AG10803 (cell line): ENCODE results near the gene RAD18.

Experiments used
- DNase-seq: peaks from one replicate; pipeline ENCODE4 v3.0.0; 2010; ENCODE audit warnings: low read depth
- H3K4me3 ChIP-seq: 2 replicates; pipeline ENCODE4 v1.5.1; 2011; ENCODE audit warnings: mild to moderate bottlenecking, low read length, control low read depth
- TF ChIP-seq, protein P1 (sequence below): conservative IDR thresholded peaks from 2 replicates; pipeline ENCODE4 v1.5.1; 2011; ENCODE audit warnings: mild to moderate bottlenecking, low read length, control low read depth, inconsistent platforms

The RAD18 gene

GRCh38 chr3:8967553-8967952, 4.3 kb upstream of the RAD18 start:
- DNase-seq = no peak
- TF ChIP-seq, protein P1, sequence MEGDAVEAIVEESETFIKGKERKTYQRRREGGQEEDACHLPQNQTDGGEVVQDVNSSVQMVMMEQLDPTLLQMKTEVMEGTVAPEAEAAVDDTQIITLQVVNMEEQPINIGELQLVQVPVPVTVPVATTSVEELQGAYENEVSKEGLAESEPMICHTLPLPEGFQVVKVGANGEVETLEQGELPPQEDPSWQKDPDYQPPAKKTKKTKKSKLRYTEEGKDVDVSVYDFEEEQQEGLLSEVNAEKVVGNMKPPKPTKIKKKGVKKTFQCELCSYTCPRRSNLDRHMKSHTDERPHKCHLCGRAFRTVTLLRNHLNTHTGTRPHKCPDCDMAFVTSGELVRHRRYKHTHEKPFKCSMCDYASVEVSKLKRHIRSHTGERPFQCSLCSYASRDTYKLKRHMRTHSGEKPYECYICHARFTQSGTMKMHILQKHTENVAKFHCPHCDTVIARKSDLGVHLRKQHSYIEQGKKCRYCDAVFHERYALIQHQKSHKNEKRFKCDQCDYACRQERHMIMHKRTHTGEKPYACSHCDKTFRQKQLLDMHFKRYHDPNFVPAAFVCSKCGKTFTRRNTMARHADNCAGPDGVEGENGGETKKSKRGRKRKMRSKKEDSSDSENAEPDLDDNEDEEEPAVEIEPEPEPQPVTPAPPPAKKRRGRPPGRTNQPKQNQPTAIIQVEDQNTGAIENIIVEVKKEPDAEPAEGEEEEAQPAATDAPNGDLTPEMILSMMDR = no peak
- no peak overlapping the region for H3K4me3 ChIP-seq

- H3K4me3 ChIP-seq = no peak overlapping the region
- TF ChIP-seq, protein P1 = no peak
- no peak for DNase-seq
Measured at GRCh38 chr3:8966820-8967348, 3.6 kb upstream of the RAD18 start.

DNA sequence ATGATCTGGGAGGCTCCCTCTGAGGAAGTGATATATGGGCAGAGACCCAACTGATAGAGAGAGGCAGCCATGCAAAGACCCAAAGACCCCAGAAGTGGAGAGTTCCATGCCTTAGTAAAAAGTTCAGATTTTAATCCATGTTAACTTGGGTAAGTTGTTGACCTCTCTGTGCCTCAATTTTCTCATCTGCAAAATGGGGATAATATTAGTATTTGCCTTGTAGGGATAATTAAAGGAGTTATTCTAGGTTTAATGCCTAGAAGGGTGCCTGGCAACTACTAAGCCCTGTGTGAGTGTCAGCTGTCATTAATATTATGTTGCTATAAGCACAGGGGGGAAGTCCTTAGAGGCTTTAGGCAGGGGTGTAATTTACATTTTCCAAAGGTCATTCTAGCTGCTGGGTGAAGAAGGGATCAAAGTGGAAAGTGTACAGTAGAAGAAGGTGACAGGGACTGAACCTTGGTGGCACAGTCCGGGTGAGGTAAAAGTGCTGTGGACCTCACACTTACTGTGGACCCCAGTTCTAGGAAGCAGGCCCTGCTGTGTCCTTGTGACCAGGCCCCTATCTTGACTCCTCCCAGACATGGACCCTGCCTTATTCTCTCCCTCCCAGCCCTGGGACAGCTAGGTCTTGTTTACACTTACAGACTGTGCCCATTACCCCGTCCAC, 3.0 kb upstream of the RAD18 start:
- no peak overlapping the region for H3K4me3 ChIP-seq
- DNase-seq = no peak
- TF ChIP-seq, protein P1 = no peak

DNA sequence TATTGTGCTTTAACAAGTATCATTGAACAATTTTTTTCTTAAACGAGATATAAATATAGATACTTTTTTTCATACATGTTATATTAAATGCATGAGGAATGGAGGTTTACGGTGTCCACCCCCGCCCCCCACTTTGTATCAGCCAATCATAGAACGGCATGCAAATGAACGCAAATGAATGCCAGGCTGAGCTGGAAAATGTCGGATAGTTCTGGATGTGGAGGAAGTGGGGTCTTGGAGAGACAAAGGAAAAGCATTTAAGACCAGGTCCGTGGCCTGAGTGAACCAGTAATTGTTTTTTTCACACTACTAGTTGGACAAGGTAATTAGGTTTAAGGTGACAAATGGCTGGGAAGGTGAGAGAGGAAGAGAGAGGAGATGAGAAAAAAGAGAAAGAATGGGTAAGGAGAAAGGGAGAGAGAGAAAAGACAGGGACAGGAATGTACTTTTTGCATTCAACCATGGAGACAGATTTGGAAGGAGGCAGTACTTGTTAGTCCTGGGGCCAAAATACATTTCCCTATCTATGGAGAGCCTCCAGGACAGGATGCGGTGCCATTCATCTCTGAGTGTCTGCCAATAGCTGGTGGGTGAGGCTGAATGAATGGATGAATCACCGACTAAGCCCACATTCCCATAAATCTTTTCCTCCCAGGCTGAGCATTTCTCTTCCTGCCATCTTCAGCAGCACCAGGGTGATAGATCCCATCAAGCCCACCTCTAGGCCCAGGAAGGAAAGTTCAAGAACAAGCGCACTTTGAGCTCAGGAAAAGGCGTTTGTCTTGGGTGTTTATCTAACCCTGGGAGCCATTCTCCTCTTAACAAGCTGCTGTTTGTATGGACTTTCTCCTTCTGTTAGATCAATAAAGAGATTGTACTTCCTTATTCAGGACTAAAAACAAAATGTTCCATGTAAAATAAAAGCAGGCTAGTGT, 1.4 kb upstream of the RAD18 start:
- H3K4me3 ChIP-seq = no peak overlapping the region
- peak; percentile 77 for DNase-seq
- TF ChIP-seq, protein P1 = no peak

DNA sequence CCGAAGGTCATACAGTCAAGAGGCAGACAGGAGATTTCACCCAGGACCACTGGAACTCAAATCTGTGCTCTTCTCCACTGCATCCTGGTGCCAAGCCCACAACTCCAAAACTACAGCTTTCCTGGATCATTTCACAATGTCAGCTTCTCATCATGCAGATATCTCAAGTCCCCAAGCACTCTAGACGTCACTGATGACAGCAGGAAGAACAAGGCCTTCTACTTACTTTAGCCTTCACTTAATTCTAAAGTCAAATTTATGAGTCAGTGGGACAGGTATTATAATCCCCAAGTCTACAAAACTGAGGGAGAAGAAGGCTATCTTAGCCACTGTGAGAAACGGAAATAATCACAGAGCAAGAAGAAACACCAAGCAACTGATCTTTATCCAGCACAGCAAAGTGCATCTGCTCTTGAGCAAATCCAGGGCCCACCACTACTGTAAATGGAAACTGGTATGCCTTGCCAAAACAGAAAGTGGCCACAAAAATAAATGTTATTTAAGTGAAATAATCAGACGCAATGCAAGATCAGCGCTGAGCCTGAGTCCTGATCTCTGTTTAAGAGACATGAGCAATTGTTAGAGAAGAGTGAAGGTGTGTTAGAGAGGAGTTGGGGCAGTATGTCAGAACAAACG, 928 bp downstream of the RAD18 start:
- DNase-seq = no peak
- TF ChIP-seq, protein P1 = no peak
- H3K4me3 ChIP-seq = peak overlapping the region; percentile 91

DNA sequence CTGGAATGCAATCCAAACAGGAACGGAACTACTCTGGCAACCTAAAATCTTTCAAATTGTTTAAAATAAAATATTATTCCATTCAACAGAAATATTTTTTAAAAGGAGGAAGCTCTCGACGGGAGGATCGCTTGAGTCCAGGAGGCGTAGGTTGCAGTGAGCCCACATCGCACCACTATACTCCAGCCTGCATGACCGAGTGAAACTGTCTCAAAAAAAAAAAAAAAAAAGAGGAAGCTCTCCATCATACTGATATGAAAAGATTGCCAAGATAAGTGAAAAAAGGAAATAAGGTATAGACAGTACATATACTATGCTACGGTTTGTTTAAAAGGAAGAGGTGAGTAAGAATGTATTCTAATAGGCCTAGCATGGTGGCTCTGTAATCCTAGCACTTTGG, 3.6 kb downstream of the RAD18 start:
- TF ChIP-seq, protein P1 = no peak
- H3K4me3 ChIP-seq = no peak overlapping the region
- no peak for DNase-seq
